Stimulated activated CD4-positive, alpha-beta T cell treated with anti-CD3 and anti-CD28 coated beads, Interleukin-12 subunit alpha, Interleukin-12 subunit beta, amount 100 ng/mL, for 48 hours (primary cell): ENCODE data around the gene EPB41.

Experiments used
- DNase-seq, 3 donors: peaks; one replicate each; pipeline ENCODE4 v3.0.0-alpha.2; 2020; ENCODE audit warnings: low read depth in 2 of 3, low spot score in 1 of 3

The EPB41 gene

GRCh38 chr1:28890836-28891235 is 23.5 kb upstream of the EPB41 start:
- no peak for DNase-seq

GRCh38 chr1:28891256-28891655 is 23.1 kb upstream of the EPB41 start:
- DNase-seq: no peak

- no peak for DNase-seq
Measured at GRCh38 chr1:28893403-28894102, 20.8 kb upstream of the EPB41 start.

- DNase-seq: no peak
Measured at GRCh38 chr1:28894785-28895184, 19.6 kb upstream of the EPB41 start.

GRCh38 chr1:28895896-28896608 is 18.3 kb upstream of the EPB41 start:
- no peak for DNase-seq

GRCh38 chr1:28896609-28896986 is 17.8 kb upstream of the EPB41 start:
- DNase-seq: no peak

- DNase-seq: no peak
Measured at GRCh38 chr1:28897789-28898188, 16.6 kb upstream of the EPB41 start.

GRCh38 chr1:28898405-28898881 is 15.9 kb upstream of the EPB41 start:
- no peak for DNase-seq

GRCh38 chr1:28899267-28899666 is 15.1 kb upstream of the EPB41 start:
- no peak for DNase-seq

- no peak for DNase-seq
Measured at GRCh38 chr1:28900562-28900961, 13.8 kb upstream of the EPB41 start.

GRCh38 chr1:28902738-28903137 is 11.6 kb upstream of the EPB41 start:
- DNase-seq: no peak

- DNase-seq: no peak
Measured at GRCh38 chr1:28905921-28906666, 8.3 kb upstream of the EPB41 start.

GRCh38 chr1:28909198-28909597 is 5.2 kb upstream of the EPB41 start:
- no peak for DNase-seq

- DNase-seq: no peak
Measured at GRCh38 chr1:28910379-28911115, 3.8 kb upstream of the EPB41 start.

- DNase-seq: no peak
Measured at GRCh38 chr1:28913786-28914227, 562 bp upstream of the EPB41 start.

GRCh38 chr1:28915031-28915895 is 894 bp downstream of the EPB41 start:
- DNase-seq: peak; percentile 20 to 33 (median 32)

GRCh38 chr1:28917757-28918118 is 3.4 kb downstream of the EPB41 start:
- DNase-seq: peak in 2 of 3 donors; percentile 8 to 34

- DNase-seq: no peak
Measured at GRCh38 chr1:28921286-28921869, 7.0 kb downstream of the EPB41 start.

- DNase-seq: no peak
Measured at GRCh38 chr1:28925350-28925891, 11.1 kb downstream of the EPB41 start.
